Thoracic aorta (tissue), 2 donors: ENCODE data around the gene SYTL1. TPM values are rescaled to one million over a fixed set of nuclear protein-coding genes. Genes with fewer than 3 reads are reported as not detected.
"Not testable (repeated sequence)": the region's sequence is repeated elsewhere in the genome, so short reads cannot be mapped to it uniquely, and the experiment has no call there.

ENCODE experiments used
- ATAC-seq: fragments of 150-250 bp; one replicate; pipeline ENCODE4 v1.8.0; 2017; ENCODE audit warnings: low read depth; ENCODE audit not compliant: insufficient number of reproducible peaks, low FRiP score
- DNase-seq: peaks from one replicate; pipeline ENCODE4 v3.0.0-alpha.2; 2020; ENCODE audit warnings: low spot score
- H3K27ac ChIP-seq, 2 donors: fragments of 200-600 bp; sonication (generic); 1 replicate in 1 of 2; 2 replicates in 1 of 2; pipeline ENCODE4 v1.5.1; 2016; ENCODE audit warnings: mild to moderate bottlenecking in 2 of 2, moderate library complexity in 2 of 2
- H3K27me3 ChIP-seq: fragments of 200-600 bp; sonication (generic); replicated peaks from 2 replicates; pipeline ENCODE4 v1.6.0; 2016; ENCODE audit warnings: mild to moderate bottlenecking; ENCODE audit not compliant: insufficient read depth
- H3K36me3 ChIP-seq: fragments of 200-600 bp; sonication (generic); one replicate; pipeline ENCODE4 v1.5.1; 2016
- H3K4me1 ChIP-seq, 2 donors: fragments of 200-600 bp; sonication (generic); 1 replicate in 1 of 2; 2 replicates in 1 of 2; pipeline versions ENCODE4 v1.5.1 to v1.6.0; 2016; ENCODE audit warnings: low read depth in 2 of 2, mild to moderate bottlenecking in 1 of 2; ENCODE audit not compliant: control insufficient read depth in 1 of 2
- H3K4me3 ChIP-seq: fragments of 200-600 bp; sonication (generic); 2 replicates; pipeline ENCODE4 v1.5.1; 2016; ENCODE audit warnings: mild to moderate bottlenecking
- H3K9me3 ChIP-seq: fragments of 200-600 bp; sonication (generic); 2 replicates; pipeline ENCODE4 v1.5.1; 2016
- CTCF ChIP-seq: fragments of 200-600 bp; sonication (generic); IDR thresholded peaks from one replicate; pipeline ENCODE4 v1.5.1; 2019; ENCODE audit warnings: antibody characterized with exemption
- total RNA-seq, 2 donors: library from RNA; depleted of rRNA; stranded (reverse); fragments of >200 nt; gene quantifications; one replicate each; pipeline versions ENCODE4 v1.1.0 to v1.2.3, GENCODE V29; 2016

SYTL1 gene
- total RNA-seq, 2 donors from 2014 or later, result 4.1 to 5.5 TPM

DNA sequence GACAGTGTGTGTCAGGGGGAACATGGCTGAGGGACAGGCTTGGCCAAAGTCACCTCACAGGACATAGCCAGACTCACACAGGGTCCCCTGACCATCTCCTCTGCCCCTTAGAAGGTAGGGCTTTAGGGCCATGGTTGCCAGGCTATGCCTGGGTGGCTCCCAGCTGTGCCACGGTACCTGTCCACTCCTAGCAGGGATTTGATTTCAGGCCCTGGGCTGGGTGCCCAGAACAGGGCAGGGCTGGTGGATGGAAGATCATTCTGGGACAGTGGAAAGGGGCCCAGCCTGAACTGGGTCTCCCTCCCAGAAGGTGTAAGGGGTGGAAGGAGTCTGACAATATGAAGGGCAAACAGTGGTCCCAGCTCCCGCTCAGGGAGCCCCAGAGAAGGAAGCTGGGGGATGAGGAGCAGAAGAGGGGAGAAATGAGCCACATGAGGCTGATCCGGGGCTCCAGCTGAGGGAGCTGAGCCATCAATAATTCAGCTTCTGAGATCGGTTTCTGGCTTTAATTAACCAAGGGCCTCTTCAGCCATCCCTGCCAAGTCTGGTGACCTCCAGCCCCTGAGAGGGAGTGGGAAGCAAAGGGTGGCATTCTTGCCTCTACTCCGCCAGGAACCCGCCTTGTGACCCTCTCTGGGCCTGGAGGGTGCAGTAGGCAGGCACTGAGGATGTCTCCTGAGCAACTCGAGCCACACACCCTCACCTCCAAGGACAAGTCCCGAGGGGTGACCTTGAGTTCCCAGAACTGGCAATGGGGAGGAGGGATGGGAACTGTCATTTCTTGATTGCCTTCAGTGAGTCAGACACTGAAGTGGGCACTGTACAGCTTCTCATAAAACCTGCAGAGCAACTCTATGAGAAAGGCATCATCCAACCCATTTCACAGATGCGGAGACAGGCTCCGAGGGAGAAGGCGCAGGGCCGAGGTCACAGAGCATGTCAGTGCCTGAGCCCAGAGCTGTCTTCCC lies 39.2 kb downstream of the SYTL1 start:
- H3K4me3 ChIP-seq, result no peak overlapping the region
- ATAC-seq (no peak), DNase-seq (no peak)
- H3K27me3 ChIP-seq, result no peaks in the 10 kb centered on the region
- no peak for TF ChIP-seq CTCF
- H3K36me3 ChIP-seq, result no peaks in the 10 kb centered on the region
- no peak overlapping the region for H3K27ac ChIP-seq
- no peaks in the 10 kb centered on the region for H3K9me3 ChIP-seq
- no peaks in the 10 kb centered on the region for H3K4me1 ChIP-seq

DNA sequence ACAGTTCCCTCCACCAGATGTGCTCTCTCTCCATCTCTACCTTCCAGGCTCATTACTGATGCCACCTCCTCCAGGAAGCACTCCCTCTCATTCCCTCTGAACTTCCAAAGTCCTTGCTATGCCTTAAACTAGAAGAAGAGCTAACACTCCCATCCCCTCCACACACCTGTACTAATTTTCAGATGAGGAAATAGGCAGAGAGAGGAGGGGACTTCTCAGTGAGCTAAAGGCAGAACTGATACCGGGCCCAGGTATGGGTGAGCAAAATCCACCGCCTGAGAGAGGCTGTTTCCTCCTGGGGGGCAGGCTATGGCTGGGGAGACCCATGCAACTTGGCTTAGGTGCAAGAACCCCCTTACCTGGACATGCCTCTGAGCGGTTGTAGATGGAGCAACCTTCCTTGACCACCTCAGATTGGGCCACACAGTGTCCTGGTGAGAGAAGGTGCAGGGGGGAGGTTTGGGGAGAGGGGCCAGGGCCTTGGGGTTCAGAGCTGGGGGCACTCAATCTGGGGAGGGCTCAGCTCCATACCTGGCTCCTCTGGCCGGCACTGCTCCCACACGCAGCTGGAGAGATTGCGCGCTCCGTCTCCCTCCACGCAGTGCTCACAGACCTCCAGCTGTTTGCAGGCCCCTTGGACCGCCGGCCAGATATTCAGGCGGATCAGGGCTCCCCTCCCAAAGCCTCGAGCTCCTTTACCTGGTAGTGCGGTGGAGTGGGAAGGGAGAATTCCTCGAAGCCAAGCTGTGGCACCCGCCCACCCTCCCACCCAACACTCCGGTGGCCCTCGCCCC lies 40.3 kb downstream of the SYTL1 start:
- DNase-seq, result no peak
- Histone ChIP-seq H3K27ac (no peak overlapping the region), H3K27me3 (no peaks in the 10 kb centered on the region), H3K4me3 (no peak overlapping the region), H3K36me3 (no peaks in the 10 kb centered on the region), H3K4me1 (no peaks in the 10 kb centered on the region), H3K9me3 (no peaks in the 10 kb centered on the region)
- no peak for TF ChIP-seq CTCF
- no peak for ATAC-seq

- no peak for TF ChIP-seq CTCF
- DNase-seq (no peak), ATAC-seq (no peak)
- H3K4me1 ChIP-seq, result no peaks in the 10 kb centered on the region
- H3K4me3 ChIP-seq, result no peak within 1 kb of the TSS
- H3K36me3 ChIP-seq, result no peaks in the 10 kb centered on the region
- H3K9me3 ChIP-seq, result no peaks in the 10 kb centered on the region
- H3K27ac ChIP-seq, result no peak within 1 kb of the TSS
- H3K27me3 ChIP-seq, result no peaks in the 10 kb centered on the region
Observed at GRCh38 chr1:27383039-27383605, 41.3 kb downstream of the SYTL1 start, which contains the start of gene CD164L2. Gene CD164L2 (minus strand): TSS chr1:27383333. CDS start chr1:27383239, 94 bp downstream.

DNA sequence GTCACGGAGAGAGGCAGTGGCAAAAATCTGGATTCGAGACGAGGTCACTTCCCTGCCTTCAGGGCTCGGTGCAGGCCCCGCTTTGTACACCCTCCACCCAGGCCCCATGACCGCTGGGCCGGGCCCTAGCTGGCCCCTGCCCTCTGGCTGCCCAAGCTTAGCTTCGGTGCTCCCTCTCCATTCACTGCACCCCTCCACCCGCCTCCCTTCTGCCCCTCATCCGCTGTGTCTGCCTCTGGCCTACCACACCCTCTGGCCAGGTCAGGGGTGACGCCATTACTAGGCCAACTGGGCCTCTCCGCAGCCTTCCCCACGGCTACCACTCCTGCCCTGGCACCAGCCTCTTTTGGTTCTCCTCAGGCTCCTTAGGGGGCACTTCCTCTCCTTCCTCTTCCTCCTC lies 41.8 kb downstream of the SYTL1 start:
- TF ChIP-seq CTCF, result no peak
- Histone ChIP-seq H3K9me3 (no peaks in the 10 kb centered on the region), H3K4me1 (no peaks in the 10 kb centered on the region), H3K36me3 (no peaks in the 10 kb centered on the region), H3K27me3 (no peaks in the 10 kb centered on the region), H3K27ac (no peak overlapping the region), H3K4me3 (no peak overlapping the region)
- DNase-seq (no peak), ATAC-seq (no peak)

- H3K27me3 ChIP-seq, H3K4me3 ChIP-seq, H3K36me3 ChIP-seq, ATAC-seq, H3K4me1 ChIP-seq, H3K9me3 ChIP-seq, DNase-seq, H3K27ac ChIP-seq: not testable (repeated sequence)
Observed at GRCh38 chr1:27384797-27385196, 43.0 kb downstream of the SYTL1 start.
